Activated CD4-positive, alpha-beta T cell treated with anti-CD3 and anti-CD28 coated beads for 48 hours (primary cell): ENCODE data around the gene RGSL1.

Source experiments
- DNase-seq: peaks from one replicate; pipeline ENCODE4 v3.0.0-alpha.2; 2020

RGSL1 gene

GRCh38 chr1:182555493-182555892 lies 105.5 kb downstream of the RGSL1 start:
- no peak for DNase-seq

GRCh38 chr1:182556279-182556678 lies 106.3 kb downstream of the RGSL1 start:
- no peak for DNase-seq

- no peak for DNase-seq
Measured at GRCh38 chr1:182560392-182560984, 110.5 kb downstream of the RGSL1 start.

- DNase-seq = no peak
Measured at GRCh38 chr1:182561456-182561855, 111.5 kb downstream of the RGSL1 start.

- no peak for DNase-seq
Measured at GRCh38 chr1:182563095-182563494, 113.1 kb downstream of the RGSL1 start.

- no peak for DNase-seq
Measured at GRCh38 chr1:182564406-182565004, 114.6 kb downstream of the RGSL1 start.

- no peak for DNase-seq
Measured at GRCh38 chr1:182565537-182565936, 115.6 kb downstream of the RGSL1 start.

GRCh38 chr1:182567629-182568028 lies 117.7 kb downstream of the RGSL1 start:
- no peak for DNase-seq

GRCh38 chr1:182568647-182569284 lies 118.8 kb downstream of the RGSL1 start:
- no peak for DNase-seq

- DNase-seq = no peak
Measured at GRCh38 chr1:182569939-182570610, 120.1 kb downstream of the RGSL1 start.

GRCh38 chr1:182570611-182570970 lies 120.6 kb downstream of the RGSL1 start:
- no peak for DNase-seq

GRCh38 chr1:182574156-182574555 lies 124.2 kb downstream of the RGSL1 start:
- DNase-seq = no peak

GRCh38 chr1:182575540-182576149 lies 125.7 kb downstream of the RGSL1 start:
- no peak for DNase-seq

GRCh38 chr1:182580736-182581135 lies 130.8 kb downstream of the RGSL1 start:
- DNase-seq = no peak

- DNase-seq = no peak
Measured at GRCh38 chr1:182584746-182585145, 134.8 kb downstream of the RGSL1 start.

GRCh38 chr1:182586380-182586779 lies 136.4 kb downstream of the RGSL1 start:
- no peak for DNase-seq

GRCh38 chr1:182587093-182587492 lies 137.1 kb downstream of the RGSL1 start:
- no peak for DNase-seq

GRCh38 chr1:182587666-182588499 lies 137.9 kb downstream of the RGSL1 start:
- DNase-seq = no peak

- peak; percentile 73 for DNase-seq
Measured at GRCh38 chr1:182588500-182589396, 138.8 kb downstream of the RGSL1 start, which contains the start of gene RNASEL. Gene RNASEL, minus strand, starts transcription at chr1:182589256. Its CDS starts 2,450 bp downstream, at chr1:182586806.

- no peak for DNase-seq
Measured at GRCh38 chr1:182589520-182589919, 139.6 kb downstream of the RGSL1 start.

GRCh38 chr1:182589931-182590330 lies 140.0 kb downstream of the RGSL1 start:
- no peak for DNase-seq
